ENCODE data around the gene PLCB1.

PLCB1 gene

DNA sequence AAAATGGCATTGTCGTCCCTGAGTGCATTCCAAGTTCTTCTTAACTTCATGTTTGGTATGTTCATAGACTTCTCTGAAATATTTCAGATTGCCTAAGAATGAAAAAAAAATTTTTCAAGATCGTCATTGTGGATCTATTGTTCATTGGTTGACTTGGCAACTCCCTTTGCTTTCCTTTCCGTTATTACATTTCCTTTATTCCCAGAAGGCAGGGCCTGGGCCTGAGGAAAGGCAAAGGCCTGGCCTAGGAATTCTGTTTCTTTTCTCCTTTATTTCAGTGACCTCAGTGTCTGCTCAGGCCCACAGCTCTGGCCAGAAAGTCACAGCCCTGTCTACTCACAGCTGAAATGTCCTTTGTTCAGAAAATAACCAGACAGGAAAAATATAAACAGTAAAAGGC lies 535.2 kb downstream of the PLCB1 start:
- no peak for DNase-seq (ENCODE audit: insufficient read length, low spot score)
- no peak for FAIRE-seq

DNA sequence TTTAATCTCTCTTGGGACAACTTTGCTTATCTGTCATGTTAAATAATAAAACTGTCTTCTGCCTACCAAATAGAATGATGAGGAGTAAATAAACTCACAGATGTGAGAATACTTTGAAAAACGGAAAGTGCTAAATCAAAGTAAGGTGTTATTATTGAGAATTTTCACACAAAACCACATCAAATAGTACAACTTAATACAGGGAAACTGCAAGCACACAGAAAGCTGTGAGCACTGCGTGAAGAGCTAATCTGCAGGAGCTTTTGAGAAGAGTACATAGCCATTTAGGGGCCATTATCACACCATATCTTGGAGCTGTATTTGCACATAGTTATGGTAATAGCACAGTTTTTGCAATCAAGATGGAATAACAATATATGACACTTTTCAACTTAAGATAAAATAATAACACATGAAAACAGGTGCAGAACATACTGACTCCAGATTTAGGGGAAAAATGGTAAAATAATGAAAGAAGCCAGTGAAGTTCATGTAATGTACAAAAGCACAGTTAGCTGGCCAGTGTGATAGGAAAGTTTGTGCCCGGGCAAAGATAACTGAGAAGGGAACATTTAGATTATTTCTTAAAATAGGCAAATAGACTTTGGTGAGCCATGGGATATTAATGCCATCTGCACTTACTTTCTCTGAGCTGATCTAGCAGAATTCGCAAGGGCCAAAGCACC lies 538.3 kb downstream of the PLCB1 start:
- no peak for FAIRE-seq

DNA sequence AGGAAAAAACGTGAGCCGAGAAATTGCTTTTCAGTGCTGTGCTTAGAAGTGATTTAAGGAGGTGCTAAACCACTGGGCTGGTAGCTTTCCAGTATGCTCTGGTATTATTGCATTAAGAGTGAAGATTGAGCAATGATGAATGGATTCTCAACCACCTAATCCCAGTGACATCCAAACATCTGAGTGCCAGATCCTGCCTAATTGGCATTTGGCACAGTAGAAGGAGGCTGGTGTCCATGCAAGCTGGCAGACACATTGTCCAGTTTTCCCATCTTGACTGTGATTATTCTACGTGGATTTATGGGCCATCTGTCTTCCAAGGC lies 538.8 kb downstream of the PLCB1 start:
- FAIRE-seq = no peak
- DNase-seq (ENCODE audit: insufficient read length, low spot score) = no peak

More for the DNA sequence above, 538.3 kb downstream of the PLCB1 start:
- no peak for DNase-seq (ENCODE audit: insufficient read length, low spot score)

DNA sequence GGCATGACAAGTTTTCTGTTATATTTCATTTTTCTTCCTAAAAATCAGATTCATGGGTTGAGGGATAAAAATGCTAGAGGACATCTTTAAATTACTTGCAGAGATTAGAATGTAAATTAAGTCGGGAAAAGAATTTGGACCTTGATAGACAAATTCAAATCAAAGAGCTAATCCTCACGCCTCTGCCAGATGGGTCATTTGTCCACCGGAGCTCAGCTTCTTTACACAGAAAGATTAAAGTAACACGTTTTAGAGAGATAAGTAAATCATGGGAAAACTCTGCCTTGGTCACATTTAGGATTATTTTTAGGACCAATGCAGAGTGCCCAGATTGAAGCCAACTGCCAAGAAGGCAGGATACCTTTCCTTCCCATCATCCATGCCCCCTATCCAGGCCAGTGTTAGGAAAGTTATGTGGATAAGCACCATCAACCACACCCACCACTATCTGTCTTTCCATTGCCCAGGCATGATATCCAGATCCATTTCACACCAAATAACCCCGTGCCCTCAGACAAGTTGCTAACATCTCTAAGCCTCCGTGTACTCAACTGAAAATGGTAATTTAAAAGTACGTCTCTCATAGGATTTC lies 539.4 kb downstream of the PLCB1 start:
- DNase-seq (ENCODE audit: insufficient read length, low spot score) = no peak
- no peak for FAIRE-seq

DNA sequence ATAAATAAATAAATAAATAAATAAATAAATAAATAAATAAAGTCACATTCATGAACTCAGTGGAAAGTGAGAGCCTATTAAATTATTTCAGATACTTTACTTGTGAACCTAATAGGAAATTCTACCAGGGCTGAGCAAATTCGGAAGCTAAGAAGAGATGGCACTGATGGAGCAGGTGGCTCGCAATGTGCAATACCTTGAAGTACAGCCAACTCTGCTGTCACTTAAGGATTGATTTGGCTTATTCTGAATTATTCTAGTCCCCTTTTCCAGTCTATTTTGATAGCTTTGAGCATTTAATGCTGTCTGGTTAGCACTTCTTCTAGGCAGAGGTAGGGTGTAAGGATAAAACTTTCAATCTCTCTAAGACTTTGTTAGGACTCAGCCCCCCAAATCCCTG lies 541.0 kb downstream of the PLCB1 start:
- DNase-seq (ENCODE audit: insufficient read length, low spot score) = no peak
- FAIRE-seq = no peak

DNA sequence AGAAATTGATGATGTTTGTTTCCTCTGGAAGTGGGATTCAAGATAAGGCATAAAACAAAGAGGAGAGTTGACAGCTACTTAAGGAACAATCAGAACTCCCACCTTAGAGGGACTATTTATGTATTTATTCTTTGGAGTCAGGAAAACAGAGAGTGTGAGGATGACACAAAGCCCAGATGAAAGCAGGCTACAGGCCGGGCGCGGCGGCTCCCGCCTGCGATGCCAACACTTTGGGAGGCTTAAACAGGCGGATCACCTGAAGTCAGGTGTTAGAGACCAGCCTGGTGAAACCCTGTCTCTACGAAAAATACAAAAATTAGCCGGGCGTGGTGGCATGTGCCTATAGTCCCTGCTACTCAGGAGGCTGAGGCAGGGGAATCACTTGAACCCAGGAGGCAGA lies 543.8 kb downstream of the PLCB1 start:
- DNase-seq (ENCODE audit: insufficient read length, low spot score) = no peak
- no peak for FAIRE-seq

DNA sequence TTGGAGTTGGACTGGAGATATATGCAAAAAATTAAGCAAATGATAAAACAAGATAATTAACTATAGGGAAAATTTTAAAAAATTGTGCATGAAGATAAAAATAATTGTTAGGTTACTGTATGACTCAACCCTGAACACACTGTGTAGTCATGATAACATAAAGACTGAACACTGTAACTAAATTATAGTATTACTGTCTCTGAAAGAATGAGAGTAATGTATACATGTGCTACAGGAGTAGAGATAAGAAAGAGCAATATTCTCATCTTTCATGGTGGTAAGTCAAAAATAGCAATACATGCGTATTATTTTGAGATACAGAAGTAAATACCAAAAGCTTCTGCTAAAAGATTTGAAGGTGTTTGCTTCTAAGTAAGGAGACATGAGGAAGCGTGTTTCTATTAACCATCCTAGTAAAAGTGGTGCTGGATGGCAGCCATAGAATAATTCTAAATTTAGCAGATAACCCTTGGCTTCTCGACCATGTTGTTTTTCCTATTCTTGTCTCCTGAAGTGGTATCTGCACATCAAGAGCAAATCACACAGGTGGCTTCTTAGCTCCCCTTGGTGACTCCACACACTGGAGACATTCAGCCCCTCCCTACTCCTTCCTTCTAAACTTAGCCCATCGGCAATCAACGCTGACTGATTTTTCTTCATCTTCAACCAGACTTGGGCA lies 546.2 kb downstream of the PLCB1 start:
- DNase-seq (ENCODE audit: insufficient read length, low spot score) = no peak
- FAIRE-seq = no peak

DNA sequence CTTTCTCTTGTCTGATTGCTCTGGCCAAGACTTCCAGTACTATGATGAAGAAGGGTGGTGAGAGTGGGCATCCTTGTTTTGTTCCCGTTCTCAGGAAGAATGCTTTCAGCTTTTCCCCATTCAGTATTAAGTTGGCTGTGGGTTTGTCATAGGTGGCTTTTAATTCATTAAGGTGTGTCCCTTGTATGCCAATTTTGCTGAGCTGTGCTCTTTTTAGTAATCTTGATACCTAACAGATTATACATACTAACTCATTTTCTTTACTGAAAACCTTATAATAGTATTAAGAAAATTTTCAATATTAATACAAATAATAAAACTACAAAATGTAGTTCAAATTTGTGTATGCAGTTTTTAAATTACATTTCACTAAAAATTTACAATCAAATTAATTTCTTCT lies 557.3 kb downstream of the PLCB1 start:
- FAIRE-seq = no peak
- DNase-seq (ENCODE audit: insufficient read length, low spot score) = no peak

DNA sequence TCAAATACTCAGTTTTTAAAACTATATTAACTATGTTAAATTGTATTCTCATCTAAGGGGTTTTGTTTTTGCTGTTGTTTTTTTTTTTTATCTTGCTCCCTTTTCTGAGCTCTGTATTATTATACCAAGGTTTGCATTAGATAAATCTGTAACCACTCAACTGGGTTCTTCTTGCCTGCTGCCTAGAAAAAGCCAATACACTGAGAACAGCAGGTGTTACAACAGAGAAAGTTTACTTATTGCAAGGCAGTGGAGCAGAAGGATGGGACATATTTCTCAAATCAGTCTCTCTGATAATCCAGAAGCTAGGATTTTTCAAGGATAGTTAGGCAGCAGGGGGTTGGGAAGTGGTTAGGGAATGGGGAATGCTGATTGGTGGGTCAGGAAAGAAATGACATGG lies 558.0 kb downstream of the PLCB1 start:
- DNase-seq (ENCODE audit: insufficient read length, low spot score) = no peak
- no peak for FAIRE-seq

DNA sequence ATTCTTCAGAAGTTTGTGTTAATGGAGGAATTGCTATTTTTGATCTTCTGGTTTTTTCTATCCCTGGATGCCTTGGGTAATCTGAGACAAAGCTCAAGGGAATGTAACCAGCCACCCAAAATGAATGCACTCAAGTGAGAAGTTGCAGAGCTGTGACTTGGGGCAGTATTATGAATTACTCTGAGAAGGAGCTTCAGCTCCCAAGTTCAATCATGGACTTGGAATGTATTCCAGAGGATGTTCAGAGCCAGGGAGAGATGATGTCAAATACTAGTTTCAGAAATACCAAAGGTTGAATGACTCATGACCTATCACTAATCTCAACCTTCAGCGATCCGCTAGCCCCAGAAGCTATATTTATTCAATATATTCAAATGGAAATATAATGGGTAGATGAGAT lies 561.6 kb downstream of the PLCB1 start:
- DNase-seq (ENCODE audit: insufficient read length, low spot score) (no peak), FAIRE-seq (no peak)

DNA sequence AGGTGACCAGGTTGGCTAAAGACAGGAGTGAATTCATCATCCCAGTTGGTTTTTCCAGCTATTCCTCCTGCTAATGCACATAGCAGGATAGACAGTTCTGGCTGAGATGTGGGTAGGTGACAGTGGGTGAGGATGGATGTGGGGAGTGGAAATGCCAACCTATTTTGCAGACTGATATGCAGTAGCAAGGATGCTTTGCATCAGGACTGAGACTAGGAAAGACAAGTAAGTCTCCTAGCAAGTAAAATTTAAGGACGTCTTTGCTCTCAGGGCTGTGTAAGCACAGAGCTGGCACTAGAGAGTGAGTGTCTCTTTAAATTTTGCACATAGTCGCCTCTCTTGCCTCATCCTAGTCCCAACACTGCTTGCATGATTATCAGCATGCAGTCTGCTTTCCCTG lies 568.7 kb downstream of the PLCB1 start:
- FAIRE-seq = peak; percentile 9

DNA sequence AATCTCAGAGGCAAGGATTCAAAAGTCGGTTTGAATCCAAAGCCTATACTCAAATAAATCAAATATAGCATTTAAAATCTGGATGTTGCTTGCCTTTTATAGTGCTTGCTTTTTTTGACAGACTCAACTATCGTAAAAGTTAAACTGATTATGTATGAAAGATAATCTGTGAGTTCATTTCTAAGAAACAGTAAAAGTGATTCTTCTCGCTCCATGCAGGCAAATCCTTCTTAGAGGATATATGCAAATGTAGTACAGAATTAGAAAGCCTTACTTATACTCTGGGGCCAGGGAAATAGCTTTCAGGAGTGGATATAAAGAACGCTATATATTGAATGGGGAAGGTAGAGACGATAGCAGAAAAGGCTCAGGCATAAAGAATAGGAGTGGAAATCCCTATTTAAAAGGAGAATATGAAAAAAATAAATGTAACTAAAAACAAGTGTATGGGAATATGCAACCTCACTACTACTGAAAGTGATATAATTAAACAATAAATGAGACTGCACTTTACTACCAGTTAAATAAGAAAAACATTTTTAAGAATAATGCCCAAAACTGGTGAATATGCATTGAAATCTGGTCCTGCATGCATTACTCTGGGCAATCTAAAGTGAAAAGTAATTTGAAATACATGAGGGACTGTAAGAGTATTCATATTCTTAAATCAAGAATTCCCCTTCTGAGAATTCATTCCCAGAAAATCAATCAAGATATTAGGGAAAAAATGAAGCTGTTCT lies 575.1 kb downstream of the PLCB1 start:
- DNase-seq (ENCODE audit: insufficient read length, low spot score) = no peak
- FAIRE-seq = no peak

More for the DNA sequence above, 568.7 kb downstream of the PLCB1 start:
- DNase-seq (ENCODE audit: insufficient read length, low spot score) = no peak

DNA sequence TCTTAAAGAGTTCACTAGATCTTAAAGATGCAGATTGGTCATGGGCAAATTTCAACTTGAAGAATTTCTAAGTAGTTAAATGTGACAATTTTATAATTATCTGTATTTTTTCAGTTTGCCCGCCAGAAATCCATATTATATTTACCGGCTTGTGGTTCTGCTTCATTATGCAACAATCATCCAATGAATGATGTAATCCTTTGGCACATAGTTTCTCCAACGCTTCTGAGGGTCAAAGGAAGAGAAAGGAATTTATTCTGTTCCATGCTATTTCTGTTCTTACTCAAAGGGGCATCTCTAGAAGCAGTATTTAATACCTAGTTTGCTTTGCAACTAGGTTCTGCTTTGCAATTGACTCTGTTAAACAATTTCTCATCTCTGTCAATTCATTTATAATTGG lies 577.6 kb downstream of the PLCB1 start:
- FAIRE-seq = no peak
- DNase-seq (ENCODE audit: insufficient read length, low spot score) = no peak

DNA sequence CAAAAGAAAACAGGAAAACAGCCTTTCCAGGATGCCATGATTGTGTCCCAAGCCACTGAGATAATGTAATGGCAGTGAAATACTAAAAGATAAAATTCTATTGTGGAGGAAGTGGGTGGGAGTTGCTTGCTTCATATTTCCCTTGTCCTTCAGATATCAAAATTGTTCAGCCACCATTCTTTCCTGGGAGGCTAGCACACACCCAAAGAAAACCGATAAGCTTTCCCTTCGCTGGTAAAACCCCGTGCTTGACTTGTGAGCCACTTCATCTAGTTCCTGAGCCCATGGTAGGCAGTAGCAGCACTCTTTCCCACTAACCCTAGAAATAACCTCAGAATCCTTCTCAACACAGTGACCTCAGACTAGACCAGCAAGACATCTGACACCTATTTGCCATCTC lies 579.4 kb downstream of the PLCB1 start:
- no peak for DNase-seq (ENCODE audit: insufficient read length, low spot score)
- no peak for FAIRE-seq

DNA sequence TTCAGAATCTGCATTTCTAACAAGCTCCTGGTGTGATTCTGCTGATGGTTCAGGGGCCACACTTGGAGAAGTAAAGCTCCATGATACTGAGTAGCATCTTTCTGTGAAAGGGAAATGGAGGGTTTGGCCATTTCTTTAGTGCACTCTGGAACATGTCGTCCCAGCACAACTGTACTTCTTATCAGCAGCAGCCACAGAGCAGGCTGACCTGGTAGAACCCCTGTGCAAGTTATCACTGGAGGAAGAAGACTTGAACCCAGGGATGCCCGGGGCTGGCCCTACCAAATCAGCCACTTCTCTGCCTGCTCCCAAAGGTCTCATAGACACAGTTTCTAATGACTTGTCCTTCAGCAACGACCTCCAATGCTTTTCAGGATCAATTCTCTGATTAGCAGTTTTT lies 582.1 kb downstream of the PLCB1 start:
- DNase-seq (ENCODE audit: insufficient read length, low spot score) (no peak), FAIRE-seq (no peak)

DNA sequence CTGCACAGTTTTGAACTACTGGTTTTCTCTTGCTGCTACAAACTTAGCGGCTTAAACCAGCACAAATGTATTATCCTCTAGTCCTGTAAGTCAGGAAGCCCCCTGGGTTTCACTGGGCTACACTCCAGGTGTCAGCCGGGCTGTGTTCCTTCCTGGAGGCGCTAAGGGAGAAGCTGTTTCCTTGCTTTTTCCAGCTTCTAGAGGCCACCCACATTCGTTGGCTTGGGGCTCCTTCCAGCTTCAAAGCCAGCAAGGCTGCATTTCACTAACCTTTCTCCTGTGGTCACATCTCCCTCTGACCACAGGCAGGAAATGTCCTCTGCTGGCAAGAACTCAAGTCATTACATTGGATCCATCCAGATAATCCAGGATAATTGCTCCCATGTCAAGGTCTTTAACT lies 586.2 kb downstream of the PLCB1 start:
- DNase-seq (ENCODE audit: insufficient read length, low spot score) = no peak

DNA sequence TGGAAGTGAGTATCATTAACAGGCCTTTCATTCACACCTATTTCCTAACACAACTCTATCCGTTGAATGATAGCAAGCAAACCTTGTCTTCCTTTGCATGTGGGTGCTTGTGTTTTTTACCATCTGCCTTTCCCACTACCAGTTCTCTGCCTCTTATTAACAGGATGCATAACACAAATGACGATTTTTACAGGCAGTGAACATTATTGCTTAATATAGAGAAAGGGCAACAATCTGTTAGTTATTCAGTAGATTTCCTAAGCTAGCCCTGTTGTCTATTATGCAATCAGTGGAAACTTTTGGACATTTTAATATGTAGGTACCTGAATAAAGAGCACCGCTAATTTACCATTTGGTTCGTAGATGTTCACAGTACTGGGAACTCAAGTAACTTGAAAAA lies 588.0 kb downstream of the PLCB1 start:
- no peak for FAIRE-seq
- no peak for DNase-seq (ENCODE audit: insufficient read length, low spot score)

More for the DNA sequence above, 586.2 kb downstream of the PLCB1 start:
- no peak for FAIRE-seq

DNA sequence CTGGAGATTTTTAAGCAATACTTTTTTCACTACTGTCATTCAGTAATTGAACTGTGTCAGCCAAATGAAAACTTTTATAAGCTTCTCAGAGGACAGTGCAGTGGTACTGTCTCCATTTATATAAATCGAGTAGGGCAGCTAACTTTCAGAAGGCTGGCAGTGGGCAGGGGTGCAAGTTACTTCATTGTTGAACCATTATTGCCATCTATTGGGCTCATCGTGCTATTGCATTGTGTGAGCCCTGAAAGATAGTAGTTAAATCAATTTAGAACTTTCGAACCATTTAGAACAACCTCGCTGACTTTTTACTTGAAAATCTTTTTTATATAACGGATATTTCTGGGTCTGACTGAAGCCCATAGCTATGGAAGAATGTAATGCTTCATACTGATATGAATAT lies 589.0 kb downstream of the PLCB1 start:
- FAIRE-seq (peak; percentile 54), DNase-seq (ENCODE audit: insufficient read length, low spot score) (peak; percentile 27)

DNA sequence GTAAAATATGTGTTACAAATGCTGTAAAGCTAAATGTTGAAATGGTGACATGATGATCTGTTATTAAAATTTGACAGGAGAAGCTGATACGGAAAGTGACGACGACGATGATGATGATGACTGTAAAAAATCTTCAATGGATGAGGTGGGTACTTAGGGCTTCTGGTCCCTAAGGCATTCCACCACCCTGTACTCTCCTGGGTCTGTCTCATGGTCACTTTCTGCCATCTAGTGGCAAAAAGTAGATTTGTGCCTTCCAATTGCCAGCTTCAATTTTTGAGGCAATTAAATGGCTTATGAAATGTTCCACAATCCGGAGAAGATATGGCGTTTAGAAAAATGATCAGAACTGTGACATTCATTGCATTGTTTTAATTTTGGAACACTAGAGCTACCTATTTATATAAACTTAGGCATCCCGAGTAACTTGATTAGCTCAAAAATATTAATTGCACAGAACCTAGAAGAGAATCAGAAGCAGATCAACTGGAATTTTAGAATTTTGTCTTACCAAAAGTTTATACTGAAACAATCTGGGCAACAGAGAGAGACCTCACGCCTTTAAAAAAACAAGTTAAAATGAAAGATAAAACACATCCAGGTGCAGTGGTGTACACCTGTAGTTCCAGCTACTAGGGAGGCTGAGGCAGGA lies 590.3 kb downstream of the PLCB1 start:
- FAIRE-seq = peak; percentile 9
- DNase-seq (ENCODE audit: insufficient read length, low spot score) = peak; percentile 45

DNA sequence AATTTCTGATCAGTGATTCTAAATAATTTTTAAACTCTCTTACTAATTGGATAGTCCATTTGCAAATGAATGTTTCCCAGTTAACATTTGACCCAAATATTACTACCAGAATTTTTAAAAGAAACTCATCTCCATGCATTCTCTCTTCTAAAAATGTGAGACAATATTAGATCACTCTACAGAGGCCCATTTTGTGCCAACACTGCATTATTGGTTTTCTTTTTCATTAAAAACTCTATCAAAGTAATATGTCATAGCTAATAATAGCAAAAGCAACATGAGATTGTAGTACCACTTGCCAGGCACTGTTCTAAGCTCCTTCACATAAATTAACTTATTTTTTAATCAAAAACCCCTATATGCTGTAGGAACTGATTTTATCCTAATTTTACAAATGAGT lies 591.2 kb downstream of the PLCB1 start:
- FAIRE-seq (no peak), DNase-seq (ENCODE audit: insufficient read length, low spot score) (no peak)

DNA sequence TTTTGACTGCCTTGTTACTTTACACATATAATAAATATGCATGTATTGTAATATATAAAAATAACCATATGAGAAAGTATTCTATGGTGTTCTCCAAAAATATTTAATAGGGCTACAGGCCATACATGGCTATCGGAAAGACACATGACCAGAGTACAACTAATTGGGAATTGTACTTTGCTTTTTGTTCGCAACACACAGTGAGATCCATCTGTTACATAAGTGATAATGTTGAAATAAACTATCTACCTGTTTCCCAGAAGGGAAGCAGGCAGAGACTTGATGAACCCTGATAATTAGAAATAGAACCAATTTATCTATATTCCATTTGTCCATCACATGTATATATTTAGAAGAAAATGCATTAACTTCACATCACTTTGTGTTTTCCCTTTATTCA lies 592.8 kb downstream of the PLCB1 start:
- FAIRE-seq = no peak
- DNase-seq (ENCODE audit: insufficient read length, low spot score) = no peak

Measured in HTR-8/SVneo (cell line).